ENCODE measurements around the gene CNTF.
A peak's percentile ranks its signal among the peaks of the same experiment; 100 is the strongest.

The CNTF gene

GRCh38 chr11:58606930-58607714 lies 15.3 kb upstream of the CNTF start:
- no peak for DNase-seq

GRCh38 chr11:58608331-58608730 lies 14.1 kb upstream of the CNTF start:
- DNase-seq, result no peak

GRCh38 chr11:58609723-58610122 lies 12.7 kb upstream of the CNTF start:
- no peak for DNase-seq

- no peak for DNase-seq
These were observed 9.2 kb upstream of the CNTF start for GRCh38 chr11:58613228-58613627.

GRCh38 chr11:58615559-58615958 lies 6.9 kb upstream of the CNTF start:
- no peak for DNase-seq

- DNase-seq, result no peak
These were observed 5.9 kb upstream of the CNTF start for GRCh38 chr11:58616594-58616993.

GRCh38 chr11:58617976-58618557 lies 4.4 kb upstream of the CNTF start:
- DNase-seq, result peak in 3 of 56 donors; percentile 16 to 24 (median 18)

- DNase-seq, result no peak
These were observed 741 bp upstream of the CNTF start for GRCh38 chr11:58621586-58622262.

GRCh38 chr11:58625086-58625485 lies 2.6 kb downstream of the CNTF start:
- no peak for DNase-seq

- DNase-seq, result no peak
These were observed 3.5 kb downstream of the CNTF start for GRCh38 chr11:58625826-58626460.

- no peak for DNase-seq
These were observed 4.5 kb downstream of the CNTF start for GRCh38 chr11:58626934-58627483.

GRCh38 chr11:58628446-58628845 lies 6.0 kb downstream of the CNTF start:
- DNase-seq, result peak in 11 of 56 donors; percentile 4 to 35 (median 14)

GRCh38 chr11:58629857-58630256 lies 7.4 kb downstream of the CNTF start:
- peak in 3 of 56 donors; percentile 13 to 24 (median 17) for DNase-seq

- DNase-seq, result no peak
These were observed 8.9 kb downstream of the CNTF start for GRCh38 chr11:58631378-58631777.

- no peak for DNase-seq
These were observed 10.0 kb downstream of the CNTF start for GRCh38 chr11:58632510-58632909.

GRCh38 chr11:58636587-58636986 lies 14.1 kb downstream of the CNTF start:
- DNase-seq, result no peak

GRCh38 chr11:58637371-58637770 lies 14.9 kb downstream of the CNTF start:
- no peak for DNase-seq

- DNase-seq, result no peak
These were observed 16.6 kb downstream of the CNTF start for GRCh38 chr11:58639103-58639502.

GRCh38 chr11:58639669-58640068 lies 17.2 kb downstream of the CNTF start:
- peak in 2 of 56 donors; percentile 11 to 19 for DNase-seq

GRCh38 chr11:58640386-58641023 lies 18.0 kb downstream of the CNTF start:
- DNase-seq, result peak in 1 of 56 donors; percentile 4

GRCh38 chr11:58641341-58641740 lies 18.9 kb downstream of the CNTF start:
- DNase-seq, result no peak
